OCI-LY1 (cell line): Measurements from ENCODE around the gene LRRN3.

ENCODE experiments used
- CTCF ChIP-seq: fragments of 200-600 bp; sonication (generic), shearing (Covaris generic); IDR thresholded peaks from 2 replicates; pipeline ENCODE4 v1.5.1; 2017; ENCODE audit warnings: mild to moderate bottlenecking, antibody characterized with exemption, low read length, moderate library complexity, mixed read lengths
- EZH2 ChIP-seq: fragments of 200-600 bp; sonication (generic), shearing (Covaris generic); IDR thresholded peaks from 2 replicates; pipeline ENCODE4 v1.8.0; 2017; ENCODE audit warnings: borderline replicate concordance, mixed run types, mild to moderate bottlenecking, antibody characterized with exemption, low read length, moderate library complexity, mixed read lengths

- peak; percentile 82 for TF ChIP-seq CTCF
- no peak for TF ChIP-seq EZH2
Measured at GRCh38 chr7:111089822-111090426, 1.0 kb upstream of the LRRN3 start.
